NCI-H2196 (cell line): ENCODE data around the gene CAND2.
"Not testable (repeated sequence)": the region's sequence is repeated elsewhere in the genome, so short reads cannot be mapped to it uniquely, and the experiment has no call there.

ENCODE experiments used
- DNase-seq: peaks from one replicate; lab custom pipeline; 2025; ENCODE audit not compliant: unreplicated experiment; lab: John Stamatoyannopoulos, UW

Gene CAND2

DNA sequence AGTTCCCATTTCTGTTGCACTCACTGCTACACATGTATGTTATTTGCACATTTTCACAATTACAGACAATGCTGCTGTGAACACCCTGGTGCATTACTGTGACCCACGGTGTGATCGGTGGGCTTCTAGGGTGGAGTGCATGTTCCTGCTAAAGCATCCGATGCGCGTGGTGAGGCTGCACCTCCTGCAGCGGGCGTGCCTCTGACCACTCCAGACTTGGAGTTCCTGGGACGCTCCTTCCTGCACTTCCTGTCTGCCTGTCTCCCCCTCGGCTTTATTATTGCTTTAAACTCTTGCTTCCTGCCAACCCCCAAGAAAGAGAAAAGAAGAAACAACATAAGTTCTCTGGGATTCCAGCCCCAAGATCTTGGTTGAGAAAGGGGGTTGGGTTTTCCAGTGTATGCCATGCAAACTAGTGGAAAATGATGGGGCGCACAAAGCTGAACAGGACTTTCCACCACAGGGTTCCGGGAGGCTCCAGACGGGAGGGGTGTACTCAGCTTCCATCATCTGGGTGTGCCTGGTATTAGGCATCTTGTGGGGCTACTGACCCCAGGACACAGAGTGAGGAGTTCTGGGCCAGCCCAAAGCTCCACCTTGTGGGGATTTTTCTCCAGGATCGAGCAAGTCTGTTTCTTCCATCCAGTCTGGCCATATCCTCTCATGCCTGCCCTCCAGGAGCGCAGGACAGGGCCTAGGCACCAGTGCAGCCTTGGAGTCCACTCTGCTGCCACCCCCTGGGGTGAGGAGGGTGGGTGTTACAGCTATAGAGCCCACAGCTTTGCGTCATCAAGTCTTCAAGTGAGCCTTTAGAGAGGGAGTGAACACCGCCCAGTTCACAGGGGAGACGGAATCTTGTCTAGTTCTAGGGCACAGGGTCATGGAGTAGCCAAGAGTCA, 33.7 kb downstream of the CAND2 start:
- DNase-seq: no peak

DNA sequence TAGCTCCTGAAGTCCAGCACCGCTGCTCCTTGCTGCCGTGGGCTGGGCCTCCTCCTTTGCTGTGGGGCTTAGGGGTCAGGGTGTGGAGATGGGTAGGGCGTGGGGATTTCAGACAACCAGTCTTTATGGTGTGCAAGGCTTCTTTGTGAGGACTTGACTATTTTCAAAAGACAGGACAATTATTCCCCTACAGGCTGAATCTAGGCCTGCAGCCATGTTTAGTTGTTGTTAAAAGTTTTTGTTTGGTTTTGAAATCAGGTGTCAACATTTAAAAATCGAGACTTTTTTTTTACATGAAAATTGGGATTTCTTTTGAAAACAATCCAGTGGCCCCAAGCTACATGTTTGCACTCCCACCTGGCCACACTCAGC, 34.3 kb downstream of the CAND2 start:
- no peak for DNase-seq

DNA sequence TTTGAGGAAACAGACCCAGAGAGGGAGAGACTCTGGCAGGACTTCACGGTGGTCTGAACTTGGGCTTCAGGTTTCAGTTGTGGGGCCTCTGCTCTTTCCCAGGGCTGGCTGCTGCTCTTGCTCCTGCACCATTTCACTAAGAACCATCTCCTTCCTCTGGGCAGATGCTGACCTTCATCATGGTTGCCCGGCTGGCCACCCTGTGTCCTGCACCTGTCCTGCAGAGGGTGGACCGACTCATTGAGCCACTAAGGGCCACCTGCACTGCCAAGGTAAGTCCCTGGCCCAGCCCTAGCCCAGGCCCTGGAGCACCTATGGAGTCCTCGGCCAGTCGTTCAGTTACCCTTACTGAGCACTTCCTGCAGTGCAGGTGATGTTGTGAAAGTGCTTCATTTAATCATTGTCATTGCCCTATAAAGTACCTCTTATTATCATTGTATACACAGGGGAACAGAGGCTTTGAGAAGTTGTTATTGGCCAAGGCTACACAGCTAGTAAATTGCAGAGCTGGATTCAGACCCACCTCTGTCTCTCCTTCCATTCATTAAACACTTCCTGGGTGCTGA, 34.9 kb downstream of the CAND2 start:
- DNase-seq: no peak

DNA sequence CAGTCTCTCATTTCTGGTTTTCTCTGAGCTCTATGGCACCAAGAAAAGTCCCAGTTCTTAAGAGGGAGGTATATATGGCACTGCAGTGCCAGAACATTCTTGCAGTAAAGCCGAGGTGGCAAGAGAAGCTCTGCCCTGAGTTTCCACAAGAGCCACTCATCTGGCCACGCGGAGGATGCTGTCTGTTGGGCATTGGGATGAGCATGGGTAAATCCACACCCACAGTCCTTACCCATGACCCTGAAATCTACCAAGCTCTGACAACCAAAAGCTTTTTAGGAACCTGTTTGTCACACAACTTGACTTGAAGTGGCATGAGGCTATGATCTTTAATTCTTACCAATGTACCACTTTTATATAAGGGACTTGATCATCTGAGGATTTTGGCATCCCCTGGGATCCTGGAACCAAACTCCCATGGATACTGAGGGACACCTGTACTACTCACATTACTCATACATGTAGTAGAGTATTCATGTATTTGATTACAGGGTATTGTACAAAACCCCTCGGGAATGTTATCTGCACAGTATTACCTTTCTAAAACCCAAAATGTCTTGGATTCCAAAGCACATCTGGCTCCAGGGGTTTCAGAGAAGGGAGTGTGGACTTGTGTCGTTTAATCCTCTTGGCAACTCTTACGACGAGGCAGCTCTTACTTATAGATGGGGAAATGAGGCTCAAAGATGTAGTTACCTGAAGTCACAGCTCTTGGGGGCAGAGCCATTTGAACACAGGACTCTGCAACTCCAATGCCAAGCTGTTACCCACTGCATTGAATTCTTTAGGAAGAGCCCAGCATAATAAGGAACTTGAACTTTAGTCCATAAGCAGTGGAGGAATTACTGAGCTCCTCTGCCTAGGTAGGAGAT, 36.1 kb downstream of the CAND2 start:
- no peak for DNase-seq

DNA sequence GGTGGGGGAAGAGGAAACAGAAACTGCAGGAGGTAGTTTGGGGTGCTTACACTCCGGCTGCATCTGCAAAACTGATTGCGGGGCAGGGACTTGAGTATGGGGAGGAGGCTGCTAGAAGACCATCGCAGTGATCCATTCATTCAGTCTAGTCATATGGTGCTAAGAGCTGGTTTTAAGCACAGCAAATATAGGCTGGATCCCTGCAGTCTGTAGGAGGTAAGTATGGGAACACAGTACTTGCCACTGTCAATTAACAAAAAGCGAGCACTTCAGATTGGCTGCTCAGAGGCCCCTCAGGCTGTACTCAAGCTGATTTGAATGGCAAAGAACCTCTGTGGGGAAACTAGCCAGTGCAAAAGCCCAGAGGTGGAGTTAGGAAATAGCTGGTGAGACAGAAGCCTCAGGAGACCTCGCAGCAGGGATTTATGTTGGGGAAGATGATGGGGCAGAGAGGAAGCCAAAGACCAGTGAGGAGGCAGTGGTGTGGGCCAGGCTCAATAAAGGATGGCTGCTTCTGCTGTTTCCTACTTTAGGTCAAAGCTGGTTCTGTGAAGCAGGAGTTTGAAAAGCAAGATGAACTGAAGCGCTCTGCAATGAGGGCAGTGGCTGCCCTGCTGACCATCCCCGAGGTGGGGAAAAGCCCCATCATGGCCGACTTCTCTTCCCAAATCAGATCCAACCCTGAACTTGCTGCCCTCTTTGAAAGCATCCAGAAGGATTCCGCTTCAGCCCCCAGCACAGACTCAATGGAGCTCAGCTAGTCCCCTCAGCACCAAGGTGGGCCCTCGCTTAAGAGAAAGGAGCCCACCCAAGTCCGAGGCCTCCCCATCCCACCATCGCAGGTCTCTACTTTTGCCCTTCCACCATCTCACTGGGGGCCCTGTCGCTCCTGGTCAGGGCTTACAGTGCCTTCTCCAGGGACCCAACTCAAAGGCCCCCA, 37.0 kb downstream of the CAND2 start:
- no peak for DNase-seq

DNA sequence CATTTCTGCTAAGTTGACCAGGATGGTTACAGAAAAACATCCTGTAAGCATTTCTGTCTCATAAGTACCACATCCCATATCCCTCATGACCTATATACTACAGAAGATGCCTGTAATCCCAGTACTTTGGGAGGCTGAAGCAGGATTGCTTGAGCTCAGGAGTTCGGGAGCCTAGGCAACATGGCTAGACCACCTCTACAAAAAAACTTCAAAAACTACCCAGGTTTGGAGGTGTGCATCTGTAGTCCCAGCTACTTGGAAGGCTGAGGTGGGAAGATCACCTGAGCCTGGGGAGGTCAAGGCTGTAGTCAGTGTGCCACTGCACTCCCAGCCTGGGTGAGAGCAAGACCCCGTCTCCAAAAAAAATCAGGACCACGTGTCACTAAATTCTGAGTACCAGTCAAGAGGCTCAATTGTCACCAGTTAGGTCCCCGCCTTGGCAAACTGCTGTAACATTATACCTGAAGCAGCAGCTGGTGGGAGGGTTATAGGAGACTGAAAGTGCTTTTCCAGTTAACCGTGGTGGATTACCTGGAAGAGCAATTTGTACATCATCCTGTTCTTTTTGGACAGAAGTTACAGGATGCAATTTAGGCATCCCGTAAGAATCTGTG, 38.7 kb downstream of the CAND2 start:
- DNase-seq: no peak

DNA sequence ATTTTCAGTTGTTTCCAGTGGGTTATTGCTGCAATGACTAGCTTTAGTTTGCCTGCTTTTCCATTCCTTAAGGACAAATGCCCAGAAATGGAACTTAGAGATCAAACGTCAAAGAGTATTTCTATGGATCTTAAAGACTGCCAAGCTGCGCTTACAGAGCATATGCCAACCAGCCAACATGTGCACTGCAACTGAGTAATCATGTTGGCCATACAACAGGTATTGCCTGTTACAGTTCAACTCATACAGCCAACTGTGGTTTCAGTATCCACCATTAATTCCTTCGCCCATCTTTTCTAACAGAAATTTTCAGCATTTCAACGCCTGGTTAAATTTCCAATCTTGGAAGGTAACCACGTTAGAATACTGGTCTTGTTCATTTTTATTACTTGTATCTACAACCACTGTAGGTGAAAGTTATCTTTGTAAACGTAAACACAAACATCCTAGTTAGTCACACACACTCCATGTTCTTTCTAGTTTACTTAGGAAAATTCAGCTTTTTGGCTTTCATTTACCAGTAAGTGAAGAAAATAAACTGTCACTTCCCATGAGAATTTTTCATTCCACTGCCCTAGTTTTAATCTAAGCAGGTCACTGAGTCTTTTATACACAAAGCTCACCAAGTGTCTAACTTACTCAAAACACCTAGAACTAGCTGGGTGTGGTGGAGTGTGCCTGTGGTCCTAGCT, 41.0 kb downstream of the CAND2 start:
- DNase-seq: no peak

DNA sequence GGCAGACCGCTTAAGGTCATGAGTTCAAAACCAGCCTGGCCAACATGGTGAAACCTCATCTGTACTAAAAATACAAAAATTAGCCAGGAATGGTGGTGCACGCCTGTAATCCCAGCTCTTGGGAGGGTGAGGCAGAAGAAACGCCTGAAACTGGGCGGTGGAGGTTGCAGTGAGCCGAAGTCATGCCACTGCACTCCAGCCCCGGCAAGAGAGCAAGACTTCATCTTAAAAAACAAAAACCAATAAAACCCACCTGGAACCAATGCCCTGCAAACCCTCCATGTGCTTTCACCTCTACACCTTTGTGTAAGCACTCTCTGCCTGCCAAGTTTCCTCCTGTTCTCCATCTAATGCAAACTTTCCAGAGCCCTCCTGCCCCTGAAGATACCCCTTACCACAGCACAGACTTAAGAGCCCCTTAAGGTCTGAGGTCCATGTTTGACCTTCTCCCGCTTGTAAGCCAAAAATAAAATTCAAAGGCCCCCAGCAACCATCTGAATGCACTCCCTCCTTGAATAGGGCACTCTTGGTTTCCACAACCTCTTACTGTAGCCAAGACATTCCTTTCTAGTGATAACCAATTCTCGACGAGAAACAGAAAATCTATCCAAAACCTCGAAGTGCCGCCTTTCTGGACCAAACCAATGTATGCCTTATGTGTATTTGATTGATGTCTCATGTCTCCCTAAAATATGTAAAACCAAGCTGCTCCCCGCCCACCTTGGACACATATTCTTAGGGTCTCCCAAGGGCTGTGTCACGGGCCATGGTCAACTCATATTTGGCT, 41.9 kb downstream of the CAND2 start:
- no peak for DNase-seq

DNA sequence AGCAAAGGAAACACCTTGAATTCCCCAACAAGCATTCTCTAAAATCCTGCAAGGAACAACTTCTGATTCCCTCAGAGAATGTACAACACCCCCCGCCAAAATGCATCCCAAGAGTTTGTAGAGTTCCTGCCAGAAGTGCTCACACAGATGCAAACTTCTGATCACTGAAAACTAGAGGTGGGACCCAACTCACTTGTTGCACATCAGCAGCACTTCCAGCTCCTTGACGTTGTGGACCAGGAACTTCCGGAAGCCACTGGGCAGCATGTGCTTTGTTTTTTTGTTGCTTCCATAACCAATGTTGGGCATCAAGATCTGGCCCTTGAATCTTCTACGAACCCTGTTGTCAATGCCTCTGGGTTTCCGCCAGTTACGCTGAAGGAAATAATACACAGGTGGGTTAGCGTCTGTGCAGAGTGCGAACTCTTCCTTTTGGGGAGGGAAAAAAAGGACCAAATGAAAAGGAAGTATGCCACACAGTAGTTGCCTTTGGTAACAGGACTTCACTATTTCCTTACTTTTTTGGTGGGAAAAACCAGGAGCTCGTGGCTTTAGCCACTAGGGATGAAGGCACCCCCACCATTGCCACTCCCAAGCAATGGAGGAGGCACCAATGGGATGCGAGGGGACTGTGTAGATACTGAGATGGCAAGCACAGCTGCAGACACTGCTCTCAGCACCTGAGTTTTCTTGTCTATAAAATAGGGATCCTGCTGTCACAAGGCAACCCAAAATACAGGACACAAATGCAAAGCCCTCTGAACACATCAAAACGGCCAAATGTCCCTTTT, 42.9 kb downstream of the CAND2 start:
- DNase-seq: no peak

DNA sequence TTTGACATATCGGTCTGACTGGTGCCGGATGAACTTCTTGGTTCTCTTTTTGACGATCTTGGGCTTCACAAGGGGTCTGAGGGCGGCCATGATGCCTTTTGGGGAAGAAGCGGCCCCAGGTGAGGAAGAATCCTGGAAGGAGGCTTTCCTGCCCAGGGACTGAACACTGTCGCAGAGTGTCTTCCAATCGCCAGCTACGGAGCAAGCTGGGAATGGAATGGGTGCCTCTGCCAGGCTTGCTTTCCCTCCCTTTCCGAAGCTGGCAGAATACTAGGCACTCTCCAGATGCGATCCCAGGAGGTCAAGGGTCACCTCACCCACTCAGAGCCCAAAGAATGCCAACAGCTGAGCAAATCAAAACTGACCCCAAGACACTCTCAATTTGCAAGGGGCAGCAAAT, 43.7 kb downstream of the CAND2 start:
- not testable (repeated sequence) for DNase-seq

DNA sequence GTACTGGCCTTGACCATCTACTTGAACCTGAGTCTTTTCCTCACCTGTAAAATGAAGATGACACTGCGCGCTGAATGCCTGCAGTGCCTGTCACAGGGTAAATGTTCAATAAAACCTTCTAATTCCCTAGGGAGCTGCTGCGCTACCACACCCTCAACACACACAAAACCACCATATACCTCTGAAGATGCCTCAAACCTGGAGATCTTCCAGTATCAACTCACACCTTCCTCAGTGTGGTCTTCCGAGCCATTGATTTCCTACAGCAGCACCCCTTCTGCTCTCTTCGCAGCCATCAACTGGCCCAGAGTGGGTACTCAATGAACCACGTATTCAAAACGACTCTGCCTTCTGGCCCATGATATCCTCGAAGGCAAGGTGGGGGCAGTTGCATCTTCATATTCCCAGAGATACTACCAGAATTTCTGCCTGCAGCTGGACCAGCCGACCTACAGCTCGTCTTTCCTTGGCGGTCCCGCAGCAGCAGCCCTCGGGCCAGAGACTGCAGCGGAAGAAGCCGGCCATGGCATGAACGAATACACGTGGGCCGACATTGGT, 44.2 kb downstream of the CAND2 start:
- no peak for DNase-seq

DNA sequence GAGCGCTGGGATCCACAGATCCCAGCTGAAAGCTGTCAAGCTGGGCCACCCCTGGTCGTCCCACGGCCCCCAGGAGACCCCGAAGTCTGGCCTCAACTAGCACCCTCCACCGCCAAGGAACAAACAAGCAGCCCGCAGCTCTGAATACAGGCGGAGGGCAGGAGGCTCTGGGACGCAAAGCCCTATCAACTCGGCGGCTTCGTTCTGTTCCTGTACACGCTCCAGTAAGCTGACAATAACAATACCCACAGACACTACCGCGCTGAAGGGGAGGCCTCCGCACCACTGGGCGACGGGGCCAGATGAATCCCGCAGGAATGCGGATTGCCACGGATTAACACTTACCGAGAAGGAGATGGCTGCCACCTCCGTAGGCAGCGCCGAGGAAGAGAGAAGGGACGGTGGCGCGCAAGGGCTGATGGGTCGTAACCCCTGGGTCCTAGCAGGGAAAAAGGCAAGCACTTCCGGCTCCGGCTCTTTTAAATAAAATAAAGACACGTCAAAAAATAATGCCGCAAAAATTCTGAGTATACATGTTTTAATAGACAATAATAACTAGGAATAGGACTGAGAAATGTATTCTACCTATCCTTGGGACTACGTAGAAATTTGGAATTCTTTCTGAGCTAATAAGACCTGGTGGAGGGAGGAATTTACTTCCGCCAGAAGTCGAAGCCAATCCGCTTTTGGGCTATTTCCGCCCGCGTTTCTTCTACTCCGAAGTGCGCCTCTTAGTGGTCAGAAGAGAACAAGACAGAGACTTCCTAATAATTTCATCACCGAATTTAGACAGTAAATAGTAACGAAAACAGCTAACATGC, 44.9 kb downstream of the CAND2 start, which contains the start of gene RPL32:
Gene RPL32 (minus strand): TSS at position 417 of the 821 bp plus-strand sequence. CDS start 1,328 bp downstream, outside the sequence.
- DNase-seq: peak; percentile 81

DNA sequence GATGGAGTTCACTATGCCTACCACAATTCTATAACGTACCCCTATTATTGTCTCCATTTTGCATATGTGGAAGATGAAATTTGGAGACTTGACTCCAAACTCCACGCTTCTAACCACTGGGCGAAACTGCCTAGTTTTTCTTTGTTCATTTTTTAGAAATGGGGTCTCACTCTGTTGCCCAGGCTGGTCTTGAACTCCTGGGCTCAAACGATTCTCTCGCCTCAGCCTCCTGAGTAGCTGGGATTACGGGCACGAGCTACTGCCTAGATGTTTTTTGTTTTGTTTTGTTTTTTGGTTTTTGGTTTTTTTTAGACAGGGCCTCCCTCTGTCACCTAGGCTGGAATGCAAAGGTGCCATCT, 45.5 kb downstream of the CAND2 start:
- no peak for DNase-seq

DNA sequence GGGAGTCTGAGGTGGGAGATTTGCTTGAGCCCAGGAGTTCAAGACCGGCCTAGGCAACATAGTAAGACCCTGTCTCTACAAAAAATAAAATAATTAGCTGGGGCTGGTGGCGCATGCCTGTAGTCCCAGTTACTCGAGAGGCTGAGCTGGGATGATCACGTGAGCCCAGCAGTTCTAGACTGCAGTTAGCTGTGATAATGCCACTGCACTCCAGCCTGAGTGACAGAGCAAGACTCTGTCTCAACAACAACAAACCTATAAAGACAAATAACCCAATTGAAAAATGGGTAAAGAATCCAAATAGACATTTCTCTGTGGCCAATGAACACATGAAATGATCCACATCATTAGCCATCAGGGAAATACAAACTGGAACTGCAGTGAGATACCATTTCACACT, 46.0 kb downstream of the CAND2 start:
- no peak for DNase-seq

DNA sequence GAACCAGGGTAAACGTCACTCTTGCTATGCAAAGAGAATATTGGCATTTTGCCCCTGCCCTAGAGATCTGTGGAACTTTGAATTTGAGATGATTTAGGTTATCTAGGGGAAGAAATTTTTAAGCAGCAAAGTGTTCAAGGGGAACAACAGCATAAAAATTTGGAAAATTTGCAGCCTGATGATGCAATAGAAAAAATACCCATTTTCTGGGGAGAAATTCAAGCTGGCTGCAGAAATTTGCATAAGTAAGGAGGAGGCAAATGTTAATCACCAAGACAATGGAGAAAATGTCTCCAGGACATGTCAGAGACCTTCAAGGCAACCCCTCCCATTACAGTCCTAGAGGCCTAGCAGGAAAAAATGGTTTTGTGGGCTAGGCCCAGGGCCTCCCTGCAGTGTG, 49.3 kb downstream of the CAND2 start:
- DNase-seq: no peak

DNA sequence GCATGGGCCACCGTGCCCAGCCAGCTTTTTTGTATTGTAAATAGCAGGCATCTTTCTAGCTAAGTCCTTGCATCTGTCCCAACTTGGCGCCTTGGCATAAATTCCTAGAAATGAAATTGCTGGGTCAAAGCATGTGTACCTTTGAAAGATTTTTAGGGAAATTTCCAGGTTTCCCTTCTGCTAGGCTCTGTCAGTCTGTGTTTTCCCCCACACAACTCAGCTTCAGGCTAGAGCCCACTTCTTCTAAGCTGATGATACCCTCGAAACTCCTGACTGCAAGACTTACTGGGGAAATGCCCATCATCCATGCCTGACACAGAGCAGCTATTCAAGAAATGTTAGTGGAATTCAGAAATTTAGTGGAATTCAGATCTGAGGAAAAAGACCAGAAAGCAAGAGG, 55.7 kb downstream of the CAND2 start:
- no peak for DNase-seq

DNA sequence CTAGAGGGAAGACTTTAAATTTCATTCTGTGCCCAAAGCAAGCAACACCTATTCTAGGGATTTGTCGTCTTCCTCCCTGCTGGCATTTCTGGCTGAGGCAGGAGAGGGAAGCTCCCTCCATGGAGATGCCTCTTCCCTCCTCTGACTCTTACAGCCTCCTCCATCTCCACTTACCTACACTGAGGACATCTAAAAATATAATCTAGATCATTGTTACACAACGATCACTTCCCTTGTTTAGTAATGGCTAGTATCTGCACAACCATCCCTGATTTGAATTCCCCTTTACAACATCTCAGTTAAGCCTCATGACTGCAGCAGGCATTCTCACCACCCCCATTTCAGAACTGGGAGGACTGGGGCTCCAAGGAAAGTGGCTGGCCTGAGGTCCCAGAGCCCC, 57.4 kb downstream of the CAND2 start:
- not testable (repeated sequence) for DNase-seq
